IMR-90 (cell line): ENCODE measurements around the gene RCAN2.

ENCODE experiments used
- BHLHE40 ChIP-seq: fragments of 150-350 bp; IDR thresholded peaks from 2 replicates; pipeline ENCODE4 v1.6.1; 2016; ENCODE audit warnings: mild to moderate bottlenecking, low read depth, low read length
- CEBPB ChIP-seq: IDR thresholded peaks from 2 replicates; pipeline ENCODE4 v1.6.1; 2012; ENCODE audit warnings: low read depth, low read length, improper control_type of control experiment
- CTCF ChIP-seq: conservative IDR thresholded peaks from 2 replicates; pipeline ENCODE4 v1.5.1; 2012; ENCODE audit warnings: mild to moderate bottlenecking, low read depth, low read length, improper control_type of control experiment
- ELK1 ChIP-seq: fragments of 150-350 bp; IDR thresholded peaks from 2 replicates; pipeline ENCODE4 v1.6.1; 2016; ENCODE audit warnings: low read depth, mild to moderate bottlenecking, low read length, moderate library complexity, borderline replicate concordance
- MXI1 ChIP-seq: IDR thresholded peaks from 2 replicates; pipeline ENCODE4 v1.6.1; 2012; ENCODE audit warnings: low read depth, mild to moderate bottlenecking, low read length, moderate library complexity, borderline replicate concordance
- POLR2A ChIP-seq: IDR thresholded peaks from 2 replicates; pipeline ENCODE4 v1.6.1; 2012; ENCODE audit warnings: mild to moderate bottlenecking, low read depth, low read length
- RAD21 ChIP-seq: IDR thresholded peaks from 2 replicates; pipeline ENCODE4 v1.6.1; 2012; ENCODE audit warnings: low read length, improper control_type of control experiment
- RFX5 ChIP-seq: IDR thresholded peaks from 2 replicates; pipeline ENCODE4 v1.8.0; 2012; ENCODE audit warnings: low read depth, mild to moderate bottlenecking, low read length, moderate library complexity

GRCh38 chr6:46453741-46454316 is 37.4 kb downstream of the RCAN2 start:
- no peak for TF ChIP-seq CTCF
- TF ChIP-seq POLR2A = no peak
- TF ChIP-seq RAD21 = no peak
- TF ChIP-seq ELK1 = no peak
- TF ChIP-seq CEBPB = no peak
- no peak for TF ChIP-seq BHLHE40
- TF ChIP-seq RFX5 = no peak
- TF ChIP-seq MXI1 = no peak
